CD8-positive, alpha-beta memory T cell (primary cell): ENCODE measurements around the gene TBC1D24. TPM values are rescaled to one million over a fixed set of nuclear protein-coding genes. Genes with fewer than 3 reads are reported as not detected.
A peak's percentile ranks its signal among the peaks of the same experiment; 100 is the strongest.
"Not testable (repeated sequence)": the region's sequence is repeated elsewhere in the genome, so short reads cannot be mapped to it uniquely, and the experiment has no call there.

ENCODE experiments used
- CTCF ChIA-PET: fragments of 350-600 bp; sonication (Branson Sonifier 250); formaldehyde crosslinking; loops from one replicate; lab custom pipeline; 2021; ENCODE audit warnings: antibody characterized with exemption; lab: Charles Lee
- POLR2A ChIA-PET: fragments of 350-600 bp; sonication (Branson Sonifier 250); formaldehyde crosslinking; loops from one replicate; lab custom pipeline; 2021; ENCODE audit warnings: antibody characterized with exemption; lab: Charles Lee
- DNase-seq, 5 donors: peaks; one replicate each; pipeline versions ENCODE4 v3.0.0 to v3.0.0-alpha.2; 2020 to 2022; ENCODE audit warnings: mixed read lengths in 1 of 5
- H3K27ac ChIP-seq: one replicate; pipeline ENCODE4 v1.7.0; 2013; ENCODE audit warnings: low read depth, mild to moderate bottlenecking, low read length, moderate library complexity
- H3K27me3 ChIP-seq: 2 replicates; pipeline ENCODE4 v1.7.0; 2013; ENCODE audit warnings: low read length, mild to moderate bottlenecking; ENCODE audit not compliant: insufficient read depth, poor library complexity, severe bottlenecking
- H3K36me3 ChIP-seq: 2 replicates; pipeline ENCODE4 v1.7.0; 2013; ENCODE audit warnings: mild to moderate bottlenecking, low read length, moderate library complexity; ENCODE audit not compliant: insufficient read depth
- H3K4me1 ChIP-seq: 2 replicates; pipeline ENCODE4 v1.7.0; 2013; ENCODE audit warnings: mild to moderate bottlenecking, low read length, moderate library complexity; ENCODE audit not compliant: insufficient read depth
- H3K4me3 ChIP-seq: 2 replicates; pipeline ENCODE4 v1.7.0; 2013; ENCODE audit warnings: mild to moderate bottlenecking, low read length
- H3K9me3 ChIP-seq: 2 replicates; pipeline ENCODE4 v1.7.0; 2013; ENCODE audit warnings: mild to moderate bottlenecking, low read length
- H3K27ac Mint-ChIP-seq, 8 donors: one replicate each; pipeline ENCODE4 v1.8.0; 2020 to 2021; ENCODE audit warnings: mixed read lengths in 8 of 8, mild to moderate bottlenecking in 6 of 8, inconsistent platforms in 3 of 8, moderate library complexity in 3 of 8
- H3K27me3 Mint-ChIP-seq, 2 donors: one replicate each; pipeline ENCODE4 v1.8.0; 2020 to 2021; ENCODE audit warnings: mixed read lengths in 2 of 2, mild to moderate bottlenecking in 1 of 2, moderate library complexity in 1 of 2
- H3K36me3 Mint-ChIP-seq, 3 donors: one replicate each; pipeline ENCODE4 v1.8.0; 2020 to 2021; ENCODE audit warnings: mixed read lengths in 3 of 3, inconsistent platforms in 1 of 3, mild to moderate bottlenecking in 1 of 3
- H3K4me1 Mint-ChIP-seq, 3 donors: one replicate each; pipeline ENCODE4 v1.8.0; 2020 to 2021; ENCODE audit warnings: mixed read lengths in 3 of 3, inconsistent platforms in 1 of 3, mild to moderate bottlenecking in 1 of 3
- H3K4me3 Mint-ChIP-seq, 7 donors: one replicate each; pipeline ENCODE4 v1.8.0; 2020 to 2021; ENCODE audit warnings: mixed read lengths in 7 of 7, mild to moderate bottlenecking in 6 of 7, moderate library complexity in 4 of 7, inconsistent platforms in 2 of 7
- H3K9me3 Mint-ChIP-seq, 5 donors: one replicate each; pipeline ENCODE4 v1.8.0; 2020 to 2022; ENCODE audit warnings: mixed read lengths in 5 of 5, mild to moderate bottlenecking in 3 of 5, moderate library complexity in 2 of 5, inconsistent platforms in 1 of 5
- polyA plus RNA-seq: library from polyadenylated mRNA; unstranded; fragments of 300-500 nt; fragmentation: Illumina TruSeq; gene quantifications from one replicate; pipeline ENCODE4 v1.2.3, GENCODE V29; 2021
- total RNA-seq, 2 experiments: library from RNA; stranded (reverse); gene quantifications; one replicate each; pipeline ENCODE4 v1.2.3, GENCODE V29; 2021

TBC1D24 gene
- total and polyA plus RNA-seq, 3 experiments from 2014 or later = 3.5 to 32.7 (median 28.3) TPM

DNA sequence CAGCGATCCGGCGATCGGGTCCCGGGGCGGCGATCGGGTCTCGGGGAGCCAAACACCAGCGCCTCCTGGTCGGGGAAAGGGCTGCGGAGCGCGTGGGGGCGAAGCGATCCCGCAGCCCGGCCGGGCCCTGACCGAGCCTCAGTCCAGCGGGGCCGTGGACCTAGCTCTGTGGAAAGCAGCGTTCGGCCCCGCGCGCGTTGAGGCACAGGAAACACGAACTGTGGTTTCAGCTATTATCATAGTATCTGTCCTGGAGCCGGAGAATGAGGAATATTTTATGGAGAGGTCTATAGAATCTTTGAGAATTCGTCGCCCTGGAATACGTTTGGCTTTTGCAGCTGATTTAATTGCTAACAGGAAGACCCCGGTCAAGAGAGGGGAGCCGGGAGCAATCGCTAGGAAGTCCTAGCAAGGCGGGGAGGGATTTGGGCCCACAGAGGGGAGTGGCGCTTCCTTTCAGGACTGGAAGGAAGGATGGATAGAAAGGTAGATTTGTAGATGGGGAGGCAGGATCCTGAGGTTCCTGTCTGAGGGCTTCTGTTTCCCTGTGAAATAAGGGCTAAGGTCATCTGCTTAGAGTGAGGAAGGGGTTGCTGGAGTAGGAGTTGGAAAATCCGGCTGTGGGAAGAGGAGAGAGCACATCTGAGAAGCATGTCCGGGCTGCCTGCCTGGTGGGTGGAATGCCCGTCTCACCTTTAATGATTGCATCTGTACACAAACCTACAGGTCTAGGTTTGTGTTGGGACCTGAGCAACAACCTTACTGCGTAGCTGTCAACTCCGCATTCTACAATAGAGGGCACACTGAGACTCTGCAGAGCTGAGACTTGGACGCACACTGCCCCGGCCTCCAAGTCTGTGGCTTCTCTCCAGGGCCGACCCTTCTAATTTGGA, 44.9 kb upstream of the TBC1D24 start:
- Mint-ChIP-seq H3K4me3 (peak overlapping the region; percentile 82 to 93 (median 88)), H3K4me1 (peaks cover 10 to 24% (median 20%) of the 10 kb centered on the region in 3 donors), H3K9me3 (no peaks in the 10 kb centered on the region), H3K27ac (peak overlapping the region; percentile 15 to 89 (median 68)), H3K36me3 (peaks cover 0 to 17% (median 5%) of the 10 kb centered on the region in 3 donors), H3K27me3 (no peaks in the 10 kb centered on the region)
- Histone ChIP-seq H3K9me3 (no peaks in the 10 kb centered on the region), H3K4me3 (peak overlapping the region; percentile 69), H3K4me1 (peaks cover 11% of the 10 kb centered on the region), H3K27ac (peak overlapping the region; percentile 57), H3K27me3 (no peaks in the 10 kb centered on the region), H3K36me3 (no peaks in the 10 kb centered on the region)
- ChIA-PET CTCF (interaction anchor here (0.8 to 1.5 kb wide), 6 partner anchors 9 to 71 kb away, joined by 3 to 4 read pairs (median 4); partner anchors contain the start of genes TBC1D24 and TEDC2), POLR2A (interaction anchor here (0.6 to 1.0 kb wide), 4 partner anchors 12 to 1984 kb away, joined by 3 read pairs; partner anchors contain the start of gene ECI1)
- no peak for DNase-seq

DNA sequence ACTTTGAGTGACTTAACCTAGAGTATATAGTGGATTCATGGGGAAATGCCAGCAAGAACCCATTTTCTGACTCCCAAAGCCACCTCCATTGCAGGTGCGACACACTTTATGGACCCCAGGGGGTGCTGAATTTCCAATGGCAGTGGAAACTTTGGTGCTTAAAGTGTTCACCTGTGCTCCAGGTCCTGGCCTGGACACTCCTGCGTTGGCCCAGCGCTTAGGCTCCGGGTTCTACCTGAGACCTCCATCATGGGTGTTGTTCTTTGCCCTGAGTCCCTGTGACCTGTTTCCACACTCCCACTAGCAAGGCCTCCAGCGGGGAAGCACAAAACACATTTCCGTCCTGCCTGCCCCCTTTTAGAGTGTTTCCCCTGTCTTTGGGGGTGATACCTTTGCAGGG, 42.6 kb upstream of the TBC1D24 start:
- H3K27ac ChIP-seq = no peak overlapping the region
- no peak overlapping the region for H3K4me3 ChIP-seq
- peaks cover 11% of the 10 kb centered on the region for H3K4me1 ChIP-seq
- no peaks in the 10 kb centered on the region for H3K36me3 ChIP-seq
- Mint-ChIP-seq H3K4me1 (peaks cover 10 to 24% (median 20%) of the 10 kb centered on the region in 3 donors), H3K27ac (no peak overlapping the region), H3K9me3 (no peaks in the 10 kb centered on the region), H3K27me3 (no peaks in the 10 kb centered on the region), H3K4me3 (no peak overlapping the region), H3K36me3 (peaks cover 0 to 33% (median 5%) of the 10 kb centered on the region in 3 donors)
- ChIA-PET CTCF (no interaction called here), POLR2A (no interaction called here)
- no peaks in the 10 kb centered on the region for H3K27me3 ChIP-seq
- DNase-seq = peak in 1 of 5 donors; percentile 38
- no peaks in the 10 kb centered on the region for H3K9me3 ChIP-seq

DNA sequence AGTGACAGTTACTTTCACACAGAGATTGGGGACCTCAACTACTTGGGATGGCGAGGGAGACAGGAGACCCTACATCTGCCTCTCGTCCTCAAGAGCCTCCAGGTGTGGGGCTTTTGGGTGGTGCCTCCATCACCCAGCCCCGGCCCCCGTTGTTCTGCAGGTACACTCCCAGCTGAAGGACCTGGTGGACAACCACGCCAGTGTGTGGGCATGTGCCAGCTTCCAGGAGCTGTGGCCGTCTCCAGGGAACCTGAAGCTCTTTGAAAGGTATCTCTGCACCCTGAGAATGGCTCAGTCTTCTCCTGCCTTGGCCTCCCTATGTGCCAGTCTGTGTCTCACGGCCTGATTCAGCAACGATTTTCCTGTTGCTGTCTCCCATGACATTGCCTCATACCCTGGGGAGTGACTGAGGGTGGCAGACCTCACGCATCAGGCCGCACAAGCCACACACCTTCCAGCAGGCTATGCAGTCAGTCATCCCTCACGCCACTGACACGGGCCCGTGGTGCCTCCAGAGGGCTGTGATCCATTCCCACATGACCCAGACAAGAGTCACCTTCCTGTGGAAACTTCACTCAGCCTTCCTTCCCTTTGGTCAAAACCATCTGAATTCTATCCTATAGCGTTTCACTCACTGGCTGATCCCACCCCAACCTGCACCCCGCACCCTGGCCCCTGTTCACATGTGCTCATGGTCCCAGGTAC, 42.0 kb upstream of the TBC1D24 start:
- Mint-ChIP-seq H3K36me3 (peaks cover 0 to 36% (median 5%) of the 10 kb centered on the region in 3 donors), H3K27me3 (no peaks in the 10 kb centered on the region), H3K27ac (no peak overlapping the region), H3K4me3 (no peak overlapping the region), H3K4me1 (peaks cover 10 to 21% (median 17%) of the 10 kb centered on the region in 3 donors), H3K9me3 (no peaks in the 10 kb centered on the region)
- CTCF ChIA-PET = no interaction called here
- H3K4me3 ChIP-seq = no peak overlapping the region
- POLR2A ChIA-PET = interaction anchor here (0.6 kb wide), 1 partner anchor 9 kb away, joined by 3 read pairs; no protein-coding TSS in a partner anchor
- peaks cover 11% of the 10 kb centered on the region for H3K4me1 ChIP-seq
- no peaks in the 10 kb centered on the region for H3K36me3 ChIP-seq
- H3K9me3 ChIP-seq = no peaks in the 10 kb centered on the region
- H3K27me3 ChIP-seq = no peaks in the 10 kb centered on the region
- H3K27ac ChIP-seq = no peak overlapping the region
- no peak for DNase-seq

DNA sequence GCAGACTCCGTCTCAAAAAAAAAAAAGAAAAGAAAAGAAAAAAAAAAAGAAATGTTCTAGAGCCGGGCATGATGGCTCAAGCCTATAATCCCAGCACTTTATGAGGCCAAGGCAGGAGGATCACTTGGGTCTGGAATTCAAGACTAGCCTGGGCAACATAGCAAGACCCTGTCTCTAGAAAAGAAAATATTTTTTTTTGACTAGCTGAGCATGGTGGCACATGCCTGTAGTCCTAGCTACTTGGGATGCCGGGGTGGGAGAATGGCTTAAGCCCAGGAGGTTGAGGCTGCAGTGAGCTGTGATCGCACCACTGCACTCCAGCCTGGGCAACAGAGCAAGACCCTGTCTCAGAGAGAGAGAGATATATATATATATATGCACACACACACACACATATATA, 39.7 kb upstream of the TBC1D24 start:
- H3K27me3 Mint-ChIP-seq, H3K4me3 ChIP-seq, H3K27ac Mint-ChIP-seq, CTCF ChIA-PET, H3K27me3 ChIP-seq, H3K9me3 Mint-ChIP-seq, POLR2A ChIA-PET, H3K9me3 ChIP-seq, H3K4me1 ChIP-seq, DNase-seq, H3K27ac ChIP-seq, H3K36me3 ChIP-seq: not testable (repeated sequence)
- H3K36me3 Mint-ChIP-seq = peaks cover 0 to 39% (median 10%) of the 10 kb centered on the region in 3 donors
- peaks cover 10 to 18% (median 15%) of the 10 kb centered on the region in 3 donors for H3K4me1 Mint-ChIP-seq
- peak overlapping the region in 1 of 7 donors; percentile 22 for H3K4me3 Mint-ChIP-seq

DNA sequence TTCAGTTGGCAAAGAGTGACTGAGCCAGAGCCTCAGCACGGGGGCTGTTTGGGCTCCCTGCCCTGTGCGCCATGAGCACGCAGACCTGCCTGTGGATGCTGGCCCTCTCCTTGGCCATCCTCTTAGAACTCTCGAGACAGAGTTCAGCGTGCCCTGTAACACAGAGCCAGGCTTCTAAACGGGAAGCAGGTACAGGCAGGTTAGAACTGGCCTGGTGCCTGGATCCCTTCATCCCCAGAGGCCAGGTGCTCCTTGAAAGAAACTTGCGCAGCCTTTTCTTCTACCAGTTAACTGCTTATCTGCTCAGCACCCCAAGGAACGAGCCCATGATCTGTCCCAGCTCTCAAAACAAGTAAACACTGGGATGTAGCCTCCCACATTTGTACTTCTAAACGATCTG, 38.8 kb upstream of the TBC1D24 start:
- Mint-ChIP-seq H3K36me3 (peaks cover 0 to 38% (median 10%) of the 10 kb centered on the region in 3 donors), H3K4me1 (peaks cover 6 to 13% (median 9%) of the 10 kb centered on the region in 3 donors), H3K9me3 (no peaks in the 10 kb centered on the region), H3K4me3 (no peak overlapping the region), H3K27me3 (no peaks in the 10 kb centered on the region), H3K27ac (no peak overlapping the region)
- Histone ChIP-seq H3K36me3 (no peaks in the 10 kb centered on the region), H3K27ac (no peak overlapping the region), H3K4me3 (no peak overlapping the region), H3K4me1 (no peaks in the 10 kb centered on the region), H3K27me3 (no peaks in the 10 kb centered on the region), H3K9me3 (no peaks in the 10 kb centered on the region)
- POLR2A ChIA-PET = no interaction called here
- DNase-seq = peak in 1 of 5 donors; percentile 26
- CTCF ChIA-PET = no interaction called here

DNA sequence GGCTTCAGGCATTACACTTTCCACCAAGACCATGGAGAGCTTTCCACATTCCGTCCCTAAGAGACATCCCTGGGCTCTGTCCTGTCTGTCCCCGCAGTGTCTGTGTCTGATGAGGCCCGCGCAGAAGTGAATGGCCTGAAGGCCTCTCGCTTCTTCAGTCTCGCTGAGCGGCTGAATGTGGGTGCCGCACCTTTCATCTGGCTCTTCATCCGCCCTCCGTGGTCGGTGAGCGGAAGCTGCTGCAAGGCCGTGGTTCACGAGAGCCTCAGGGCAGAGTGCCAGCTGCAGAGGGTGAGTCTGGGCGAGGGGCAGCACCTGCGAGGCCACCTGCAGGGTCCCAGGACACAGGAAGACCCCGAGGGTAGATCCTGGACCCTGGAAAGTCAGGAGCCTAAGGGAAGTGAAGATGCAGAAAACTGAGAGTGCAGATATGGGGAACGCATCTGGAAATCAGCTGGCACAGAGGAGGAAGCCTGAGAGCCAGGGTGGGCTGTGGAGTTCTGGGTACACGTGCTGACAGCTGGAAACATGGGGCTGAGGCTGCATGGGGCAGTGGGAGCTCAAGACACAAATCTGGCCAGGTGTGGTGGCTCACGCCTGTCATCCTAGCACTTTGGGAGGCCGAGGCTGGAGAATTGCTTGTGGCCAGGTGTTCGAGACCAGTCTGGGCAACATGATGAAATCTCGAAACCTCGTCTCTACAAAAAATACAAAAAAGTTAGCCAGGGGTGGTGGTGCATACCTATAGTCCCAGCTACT, 37.7 kb upstream of the TBC1D24 start:
- H3K9me3 Mint-ChIP-seq = no peaks in the 10 kb centered on the region
- Histone ChIP-seq H3K4me3 (no peak overlapping the region), H3K4me1 (no peaks in the 10 kb centered on the region), H3K27ac (no peak overlapping the region), H3K27me3 (no peaks in the 10 kb centered on the region), H3K9me3 (no peaks in the 10 kb centered on the region), H3K36me3 (no peaks in the 10 kb centered on the region)
- no peak overlapping the region for H3K4me3 Mint-ChIP-seq
- H3K4me1 Mint-ChIP-seq = peaks cover 6 to 13% (median 9%) of the 10 kb centered on the region in 3 donors
- peak in 1 of 5 donors; percentile 33 for DNase-seq
- H3K36me3 Mint-ChIP-seq = peaks cover 0 to 38% (median 10%) of the 10 kb centered on the region in 3 donors
- no peaks in the 10 kb centered on the region for H3K27me3 Mint-ChIP-seq
- ChIA-PET POLR2A (no interaction called here), CTCF (no interaction called here)
- H3K27ac Mint-ChIP-seq = no peak overlapping the region

DNA sequence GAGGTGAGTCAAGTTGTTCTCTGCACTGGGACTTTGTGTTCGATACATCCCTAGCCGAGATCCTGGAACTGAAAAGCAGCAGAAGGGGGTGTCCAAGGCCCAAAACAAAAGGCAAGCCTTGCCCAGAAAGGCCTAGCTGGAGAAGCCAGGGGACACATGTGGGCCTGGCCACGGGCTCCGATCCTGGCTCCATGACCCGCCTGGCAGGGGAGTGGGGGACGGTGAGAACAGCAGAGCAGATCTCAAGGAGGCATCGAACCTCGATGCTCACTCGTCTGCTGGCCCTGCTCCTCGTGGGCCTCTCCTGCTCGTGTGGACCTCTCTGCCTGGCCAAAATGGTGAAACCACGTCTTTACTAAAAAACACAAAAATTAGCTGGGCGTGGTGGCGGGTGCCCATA, 36.8 kb upstream of the TBC1D24 start:
- no peaks in the 10 kb centered on the region for H3K9me3 ChIP-seq
- no peaks in the 10 kb centered on the region for H3K27me3 ChIP-seq
- CTCF ChIA-PET = no interaction called here
- Mint-ChIP-seq H3K27me3 (no peaks in the 10 kb centered on the region), H3K36me3 (peaks cover 0 to 32% (median 10%) of the 10 kb centered on the region in 3 donors), H3K9me3 (no peaks in the 10 kb centered on the region), H3K4me3 (no peak overlapping the region), H3K27ac (peak overlapping the region in 1 of 8 donors; percentile 66), H3K4me1 (peaks cover 6 to 13% (median 9%) of the 10 kb centered on the region in 3 donors)
- peak in 1 of 5 donors; percentile 35 for DNase-seq
- no peak overlapping the region for H3K4me3 ChIP-seq
- no peaks in the 10 kb centered on the region for H3K36me3 ChIP-seq
- no peaks in the 10 kb centered on the region for H3K4me1 ChIP-seq
- H3K27ac ChIP-seq = no peak overlapping the region
- POLR2A ChIA-PET = no interaction called here
